Stimulated activated CD8-positive, alpha-beta memory T cell treated with anti-CD3 and anti-CD28 coated beads, Interleukin-4, amount 100 ng/mL, for 48 hours (primary cell): ENCODE measurements around the gene LATS1.

Experiments used
- DNase-seq: peaks from one replicate; pipeline ENCODE4 v3.0.0-alpha.2; 2020

Gene LATS1

GRCh38 chr6:149648148-149649145 lies 69.5 kb downstream of the LATS1 start, which contains the start of gene KATNA1:
KATNA1 (minus strand) TSS chr6:149648714; CDS start chr6:149638547, 10,167 bp downstream.
- peak; percentile 92 for DNase-seq

- no peak for DNase-seq
These were observed 71.3 kb downstream of the LATS1 start for GRCh38 chr6:149646599-149646998.

- DNase-seq = no peak
These were observed 74.9 kb downstream of the LATS1 start for GRCh38 chr6:149642829-149643580.

- DNase-seq = no peak
These were observed 81.8 kb downstream of the LATS1 start for GRCh38 chr6:149636124-149636523.

GRCh38 chr6:149634315-149634714 lies 83.6 kb downstream of the LATS1 start:
- no peak for DNase-seq

GRCh38 chr6:149628875-149629510 lies 88.9 kb downstream of the LATS1 start:
- no peak for DNase-seq

GRCh38 chr6:149627672-149628071 lies 90.2 kb downstream of the LATS1 start:
- DNase-seq = no peak

- DNase-seq = no peak
These were observed 102.1 kb downstream of the LATS1 start for GRCh38 chr6:149615805-149616204.

- DNase-seq = no peak
These were observed 103.6 kb downstream of the LATS1 start for GRCh38 chr6:149614337-149614736.

GRCh38 chr6:149608381-149608982 lies 109.4 kb downstream of the LATS1 start:
- DNase-seq = no peak
